BE2C (cell line): Measurements from ENCODE around the gene CBFA2T3.

Source experiments
- DNase-seq: peaks from one replicate; pipeline ENCODE4 v3.0.0-alpha.2; 2020
- H3K27me3 ChIP-seq: fragments of 250-450 bp; sonication (Bioruptor Pico); 2 replicates; pipeline ENCODE4 v1.5.1; 2020; ENCODE audit warnings: mild to moderate bottlenecking
- H3K36me3 ChIP-seq: fragments of 250-450 bp; sonication (Bioruptor Pico); 2 replicates; pipeline ENCODE4 v1.5.1; 2020; ENCODE audit warnings: mild to moderate bottlenecking
- H3K4me1 ChIP-seq: fragments of 250-450 bp; sonication (Bioruptor Pico); 2 replicates; pipeline ENCODE4 v1.5.1; 2020
- H3K4me3 ChIP-seq: 2 replicates; pipeline ENCODE4 v1.5.1; 2011; ENCODE audit warnings: low read depth, low read length
- H3K9me3 ChIP-seq: fragments of 250-450 bp; sonication (Bioruptor Pico); 2 replicates; pipeline ENCODE4 v1.5.1; 2020
- TF ChIP-seq, protein P1 (sequence below): IDR thresholded peaks from 2 replicates; pipeline ENCODE4 v1.5.1; 2012; ENCODE audit warnings: mild to moderate bottlenecking, low read depth, low read length

CBFA2T3 gene

DNA sequence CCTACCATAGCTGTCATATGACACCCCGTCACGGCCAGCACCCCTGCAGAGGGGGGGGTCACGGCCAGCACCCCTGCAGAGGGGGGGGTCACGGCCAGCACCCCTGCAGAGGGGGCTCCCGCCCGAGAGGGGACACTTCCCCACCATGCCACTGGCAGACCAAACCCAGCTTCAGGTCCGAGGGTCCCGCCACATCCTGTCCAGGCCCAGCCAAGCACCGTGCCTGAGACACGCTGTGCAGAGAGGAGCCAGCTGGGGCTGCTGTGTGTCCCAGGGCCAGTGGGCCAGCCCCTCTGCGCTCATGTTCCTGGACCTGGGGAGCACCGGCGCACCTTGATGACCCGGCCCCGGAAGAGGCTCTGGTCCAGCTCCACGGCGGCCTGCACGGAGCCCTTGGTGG is 112.5 kb downstream of the CBFA2T3 start:
- no peaks in the 10 kb centered on the region for H3K9me3 ChIP-seq
- H3K4me3 ChIP-seq, result no peak overlapping the region
- H3K4me1 ChIP-seq, result no peaks in the 10 kb centered on the region
- H3K36me3 ChIP-seq, result peaks cover 5% of the 10 kb centered on the region; the same call in 1 of the 2 replicates
- no peak for DNase-seq
- peaks cover 40% of the 10 kb centered on the region for H3K27me3 ChIP-seq
- TF ChIP-seq, protein P1, sequence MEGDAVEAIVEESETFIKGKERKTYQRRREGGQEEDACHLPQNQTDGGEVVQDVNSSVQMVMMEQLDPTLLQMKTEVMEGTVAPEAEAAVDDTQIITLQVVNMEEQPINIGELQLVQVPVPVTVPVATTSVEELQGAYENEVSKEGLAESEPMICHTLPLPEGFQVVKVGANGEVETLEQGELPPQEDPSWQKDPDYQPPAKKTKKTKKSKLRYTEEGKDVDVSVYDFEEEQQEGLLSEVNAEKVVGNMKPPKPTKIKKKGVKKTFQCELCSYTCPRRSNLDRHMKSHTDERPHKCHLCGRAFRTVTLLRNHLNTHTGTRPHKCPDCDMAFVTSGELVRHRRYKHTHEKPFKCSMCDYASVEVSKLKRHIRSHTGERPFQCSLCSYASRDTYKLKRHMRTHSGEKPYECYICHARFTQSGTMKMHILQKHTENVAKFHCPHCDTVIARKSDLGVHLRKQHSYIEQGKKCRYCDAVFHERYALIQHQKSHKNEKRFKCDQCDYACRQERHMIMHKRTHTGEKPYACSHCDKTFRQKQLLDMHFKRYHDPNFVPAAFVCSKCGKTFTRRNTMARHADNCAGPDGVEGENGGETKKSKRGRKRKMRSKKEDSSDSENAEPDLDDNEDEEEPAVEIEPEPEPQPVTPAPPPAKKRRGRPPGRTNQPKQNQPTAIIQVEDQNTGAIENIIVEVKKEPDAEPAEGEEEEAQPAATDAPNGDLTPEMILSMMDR, result no peak

DNA sequence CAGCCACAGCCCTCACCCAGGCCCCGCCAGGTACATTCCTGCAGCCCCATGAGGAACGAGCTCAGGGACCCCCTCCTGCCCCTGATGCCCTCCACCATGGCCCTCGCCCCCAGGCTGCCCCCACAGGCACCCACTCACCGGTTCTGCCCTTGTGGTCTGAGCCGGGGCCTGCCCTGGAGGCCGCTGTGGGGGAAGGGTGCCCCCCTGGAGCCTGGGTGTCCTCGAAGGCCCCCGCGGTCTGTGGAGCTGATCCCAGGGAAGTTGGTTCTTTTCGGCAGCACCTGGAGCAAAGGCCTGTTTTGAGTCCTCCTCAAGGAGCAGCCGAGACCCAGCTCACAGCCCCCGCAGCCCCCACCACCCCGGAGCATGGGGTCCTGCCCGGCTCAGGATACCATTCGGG is 112.9 kb downstream of the CBFA2T3 start:
- no peak for DNase-seq
- no peaks in the 10 kb centered on the region for H3K4me1 ChIP-seq
- H3K36me3 ChIP-seq, result peaks cover 5% of the 10 kb centered on the region; the same call in 1 of the 2 replicates
- TF ChIP-seq, protein P1, result no peak
- H3K4me3 ChIP-seq, result no peak overlapping the region
- H3K9me3 ChIP-seq, result no peaks in the 10 kb centered on the region
- peaks cover 35% of the 10 kb centered on the region for H3K27me3 ChIP-seq

- DNase-seq, result no peak
- H3K27me3 ChIP-seq, result peaks cover 29% of the 10 kb centered on the region
- TF ChIP-seq, protein P1, result no peak
Measured at GRCh38 chr16:88863426-88863825, 113.6 kb downstream of the CBFA2T3 start.

DNA sequence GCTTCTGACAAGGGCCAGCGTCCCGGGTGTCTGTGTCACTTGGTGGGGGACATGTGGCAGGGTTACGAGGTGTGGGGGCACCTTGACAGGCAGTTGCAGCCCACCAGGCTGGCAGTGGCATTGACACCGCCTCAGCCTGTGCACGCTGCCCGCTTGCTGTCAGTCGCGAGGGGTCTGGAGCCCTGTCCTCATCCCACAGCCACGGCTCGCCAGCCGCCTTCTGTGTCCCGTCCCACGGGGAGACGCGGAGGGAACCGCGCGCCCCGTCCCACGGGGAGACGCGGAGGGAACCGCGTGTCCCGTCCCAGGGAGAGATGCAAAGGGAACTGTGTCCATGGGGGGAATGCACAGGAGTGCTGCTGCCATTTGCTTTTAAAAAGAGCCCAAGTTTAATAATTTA is 114.0 kb downstream of the CBFA2T3 start:
- TF ChIP-seq, protein P1, result no peak
- Histone ChIP-seq H3K4me1 (peaks cover 1% of the 10 kb centered on the region; the same call in 1 of the 2 replicates), H3K4me3 (no peak overlapping the region), H3K36me3 (peaks cover 5% of the 10 kb centered on the region), H3K9me3 (no peaks in the 10 kb centered on the region), H3K27me3 (peaks cover 24% of the 10 kb centered on the region)
- DNase-seq, result no peak

More at GRCh38 chr16:88863426-88863825, 113.6 kb downstream of the CBFA2T3 start:
- H3K4me3 ChIP-seq, result no peak overlapping the region
- peaks cover 5% of the 10 kb centered on the region for H3K36me3 ChIP-seq
- no peaks in the 10 kb centered on the region for H3K9me3 ChIP-seq
- H3K4me1 ChIP-seq, result no peaks in the 10 kb centered on the region

- no peak for DNase-seq
- H3K27me3 ChIP-seq, result peaks cover 8% of the 10 kb centered on the region
- H3K36me3 ChIP-seq, result peaks cover 5% of the 10 kb centered on the region
- peaks cover 3% of the 10 kb centered on the region; the same call in 1 of the 2 replicates for H3K4me1 ChIP-seq
- H3K9me3 ChIP-seq, result no peaks in the 10 kb centered on the region
- TF ChIP-seq, protein P1, result no peak
- H3K4me3 ChIP-seq, result no peak overlapping the region
Measured at GRCh38 chr16:88861359-88861758, 115.6 kb downstream of the CBFA2T3 start.

- H3K4me1 ChIP-seq, result peaks cover 3% of the 10 kb centered on the region; the same call in 1 of the 2 replicates
- no peak overlapping the region for H3K4me3 ChIP-seq
- peaks cover 5% of the 10 kb centered on the region for H3K36me3 ChIP-seq
- no peaks in the 10 kb centered on the region for H3K27me3 ChIP-seq
- DNase-seq, result no peak
- no peaks in the 10 kb centered on the region for H3K9me3 ChIP-seq
- TF ChIP-seq, protein P1, result no peak
Measured at GRCh38 chr16:88859381-88860091, 117.5 kb downstream of the CBFA2T3 start.
